Inflammatory macrophage treated with lipopolysaccharide for 4 hours (primary cell): ENCODE data around the gene PPAN.

Experiments used
- DNase-seq: peaks from one replicate; pipeline ENCODE4 v3.0.0-alpha.2; 2020

PPAN gene

DNA sequence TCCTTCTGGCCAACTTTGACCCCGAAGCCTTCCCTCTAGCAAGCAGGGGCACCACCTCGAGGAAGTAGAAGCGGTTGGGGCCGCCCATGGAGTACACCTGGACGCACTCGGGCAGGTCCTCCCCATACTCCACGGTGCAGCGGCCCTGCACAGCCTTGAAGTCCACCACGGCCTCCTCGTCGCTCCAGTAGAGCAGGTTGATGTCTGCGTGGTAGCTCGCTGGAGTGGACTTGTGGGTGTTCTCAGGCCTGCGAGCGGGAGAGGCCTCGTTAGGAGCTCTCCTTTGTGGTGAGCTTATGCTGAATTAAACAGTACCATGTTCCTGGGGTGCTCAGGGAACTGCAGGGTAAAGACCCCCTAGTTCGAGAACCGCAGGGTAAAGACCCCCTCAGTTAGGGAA lies 35.8 kb downstream of the PPAN start:
- no peak for DNase-seq

- DNase-seq: no peak
These were observed 36.7 kb downstream of the PPAN start for GRCh38 chr19:10142701-10143375.

- DNase-seq: no peak
These were observed 37.5 kb downstream of the PPAN start for GRCh38 chr19:10143681-10144080.

- DNase-seq: peak; percentile 28
These were observed 38.2 kb downstream of the PPAN start for GRCh38 chr19:10144361-10144760.

DNA sequence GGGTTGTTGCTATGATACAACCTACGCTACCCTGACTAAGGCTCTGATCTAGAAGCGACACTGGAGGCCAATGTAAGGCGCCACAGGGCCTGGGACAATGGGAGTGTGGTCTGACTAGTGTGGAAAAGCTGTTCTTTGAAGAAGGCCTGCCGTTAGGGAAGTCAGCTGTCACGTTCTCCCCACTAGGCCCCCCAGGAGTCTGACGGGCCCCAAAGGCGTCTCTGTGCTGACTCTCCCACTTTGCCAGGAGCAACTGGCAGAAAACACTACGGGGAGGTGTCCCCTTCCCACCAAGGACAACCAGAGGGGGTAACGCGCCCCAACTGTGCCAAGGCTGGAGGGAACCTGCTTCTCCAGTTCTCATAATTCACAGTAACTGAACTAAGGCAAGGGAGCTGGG lies 38.9 kb downstream of the PPAN start:
- DNase-seq: no peak

DNA sequence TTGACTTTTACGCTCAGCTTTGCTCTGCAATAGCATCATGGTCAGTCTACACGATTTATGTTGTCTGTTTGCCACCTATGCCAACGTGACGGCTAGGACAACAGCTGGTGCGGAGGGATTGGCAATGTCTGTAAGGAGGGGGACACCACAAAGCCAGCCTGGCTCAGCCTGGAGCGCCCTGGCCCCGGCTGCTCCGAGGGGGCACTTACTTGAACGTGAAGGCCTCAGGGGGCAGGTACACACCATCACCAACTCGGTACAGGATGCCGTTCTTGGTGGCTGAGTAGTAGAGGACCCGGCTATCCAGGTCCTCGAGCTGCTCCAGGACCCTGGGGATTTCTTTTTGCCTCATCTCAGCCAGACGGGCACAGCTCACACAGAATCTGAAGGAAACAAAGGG lies 40.0 kb downstream of the PPAN start:
- no peak for DNase-seq

GRCh38 chr19:10149427-10149826 lies 43.3 kb downstream of the PPAN start:
- DNase-seq: no peak

DNA sequence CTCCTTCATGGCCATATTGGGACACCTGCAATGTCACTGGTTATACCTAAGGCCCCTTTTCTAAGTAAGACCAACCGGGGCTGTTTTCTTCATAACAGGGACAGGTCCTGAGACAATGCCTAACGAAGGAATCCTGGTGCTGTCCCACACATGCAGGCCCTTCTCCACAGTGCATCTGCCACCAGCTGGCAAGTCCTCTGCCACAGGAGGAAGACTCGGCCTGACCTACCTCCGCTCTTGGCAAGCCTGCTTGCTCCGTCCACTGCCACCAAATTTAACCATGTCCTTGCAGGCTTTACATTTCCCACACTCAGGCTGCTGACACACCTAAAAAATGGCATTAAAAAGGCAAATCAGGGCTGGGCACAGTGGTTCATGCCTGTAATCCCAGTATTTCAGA lies 45.4 kb downstream of the PPAN start:
- no peak for DNase-seq

- no peak for DNase-seq
These were observed 45.9 kb downstream of the PPAN start for GRCh38 chr19:10152100-10152499.

GRCh38 chr19:10155839-10156238 lies 49.7 kb downstream of the PPAN start:
- DNase-seq: peak; percentile 52

DNA sequence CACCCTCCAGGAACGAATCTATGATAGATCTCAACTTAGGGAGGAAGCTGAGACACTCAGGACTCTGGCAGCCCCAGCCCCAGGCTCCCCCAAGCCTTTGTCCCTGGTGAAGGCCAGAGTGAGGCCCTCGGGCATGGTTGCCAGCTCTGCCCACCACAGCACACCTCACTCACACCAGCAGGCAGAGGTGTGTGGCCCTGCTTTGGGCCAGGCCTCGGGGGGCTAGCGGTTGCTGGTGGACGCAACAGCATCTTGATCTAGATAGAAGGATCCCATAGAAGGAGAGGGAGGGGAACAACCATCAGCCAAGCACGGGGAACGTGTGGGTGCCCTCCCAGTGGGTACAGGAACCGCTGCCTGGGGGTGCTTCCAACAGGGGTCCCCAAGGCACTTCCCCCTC lies 51.9 kb downstream of the PPAN start:
- no peak for DNase-seq

- no peak for DNase-seq
These were observed 52.3 kb downstream of the PPAN start for GRCh38 chr19:10158485-10158884.

DNA sequence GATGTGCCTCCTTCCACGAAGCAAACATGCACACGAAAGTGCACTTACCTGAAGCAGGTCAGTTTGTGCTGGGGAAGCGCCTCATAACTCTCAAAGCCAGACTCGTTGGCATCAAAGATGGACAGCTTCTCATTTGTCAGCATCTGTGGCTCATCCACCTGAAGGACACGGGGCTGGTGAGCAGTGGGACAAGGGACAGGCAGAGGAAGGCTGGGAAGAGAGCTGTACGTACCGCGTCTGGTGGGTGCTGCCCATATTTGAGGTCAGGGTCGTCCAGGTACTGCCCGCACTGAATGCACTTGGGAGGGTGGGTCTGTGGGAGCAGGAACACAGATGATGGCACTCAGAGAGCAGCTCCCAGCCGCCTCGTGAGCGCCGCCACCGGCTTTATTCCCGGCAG lies 53.4 kb downstream of the PPAN start:
- DNase-seq: no peak
